GM18870 (cell line): ENCODE measurements around the gene ZNF157.
"Not testable (repeated sequence)": the region's sequence is repeated elsewhere in the genome, so short reads cannot be mapped to it uniquely, and the experiment has no call there.

Experiments used
- ATAC-seq: cut with Tn5 transposase; IDR thresholded peaks from one replicate; pipeline ENCODE4 v1.9.1; 2021; ENCODE audit warnings: moderate library complexity; ENCODE audit not compliant: unreplicated experiment

The ZNF157 gene

DNA sequence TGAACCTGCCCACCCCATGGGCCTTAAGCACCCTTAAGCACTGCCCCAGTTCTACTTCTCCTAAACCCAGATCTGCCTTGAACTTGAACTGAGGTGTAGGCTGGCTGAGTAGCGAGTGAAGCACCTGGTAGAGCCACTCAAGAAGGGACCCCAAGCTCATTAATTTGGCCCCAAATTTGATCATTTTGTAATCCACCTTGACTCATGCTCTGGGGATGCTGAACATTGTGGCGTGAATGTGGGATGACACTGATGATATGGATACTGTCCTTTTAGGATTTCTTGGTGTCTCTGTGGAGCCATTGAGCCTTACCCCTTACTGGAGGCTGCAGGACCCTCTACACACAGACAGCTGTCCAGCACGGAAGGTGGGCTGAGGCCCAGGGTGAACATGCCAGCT lies at the start of gene ZNF157:
Gene ZNF157 (plus strand): TSS at position 301 of the 400 bp plus-strand sequence. CDS start 91 bp downstream, at position 392.
- ATAC-seq = no peak

DNA sequence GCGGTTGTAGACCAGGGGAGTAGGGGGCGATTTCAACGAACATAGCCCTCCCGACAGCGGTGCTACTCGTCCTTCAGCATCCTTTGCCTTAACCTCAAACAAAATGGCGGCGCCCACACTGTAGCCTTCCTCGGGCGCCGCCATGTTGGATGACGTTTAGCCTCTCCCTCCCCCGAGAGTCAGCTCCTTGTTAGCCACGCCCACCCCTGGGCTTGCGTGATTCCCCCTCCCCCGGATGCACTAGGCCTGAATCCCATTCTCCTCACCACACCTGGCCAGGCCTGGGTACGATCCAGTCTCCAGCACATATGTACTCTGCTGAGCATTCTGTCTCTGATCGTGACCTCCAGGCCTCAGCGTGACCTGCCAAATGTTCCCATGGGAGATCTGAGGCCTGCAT lies 49.0 kb upstream of the ZNF157 start:
- no peak for ATAC-seq

DNA sequence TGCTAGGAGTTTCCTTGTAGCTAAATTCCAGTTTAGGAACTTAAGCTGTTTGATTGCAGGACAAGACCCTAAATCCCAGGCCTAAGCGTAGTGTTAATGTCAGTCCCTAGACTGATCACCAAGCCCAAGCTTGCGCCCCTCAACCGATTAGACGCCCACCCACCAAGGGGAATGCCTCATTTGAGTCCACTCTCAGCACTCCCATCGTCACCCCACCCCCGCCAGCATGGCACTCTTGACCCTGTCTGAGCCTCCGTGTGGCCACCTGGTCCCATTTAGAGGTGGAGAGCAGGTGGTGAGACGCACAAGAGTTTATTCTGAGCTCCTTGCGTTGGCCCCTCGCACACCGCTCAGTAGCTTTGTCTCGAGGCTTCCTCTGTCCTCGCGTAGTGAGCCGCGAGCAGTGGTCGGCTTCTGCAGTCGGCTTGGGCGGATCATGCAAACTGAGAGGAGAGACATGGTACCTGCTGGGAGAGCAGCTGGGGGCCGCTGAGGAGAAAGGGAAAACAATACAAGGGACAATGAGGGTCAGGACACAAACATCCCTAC lies 48.5 kb upstream of the ZNF157 start:
- ATAC-seq = no peak

DNA sequence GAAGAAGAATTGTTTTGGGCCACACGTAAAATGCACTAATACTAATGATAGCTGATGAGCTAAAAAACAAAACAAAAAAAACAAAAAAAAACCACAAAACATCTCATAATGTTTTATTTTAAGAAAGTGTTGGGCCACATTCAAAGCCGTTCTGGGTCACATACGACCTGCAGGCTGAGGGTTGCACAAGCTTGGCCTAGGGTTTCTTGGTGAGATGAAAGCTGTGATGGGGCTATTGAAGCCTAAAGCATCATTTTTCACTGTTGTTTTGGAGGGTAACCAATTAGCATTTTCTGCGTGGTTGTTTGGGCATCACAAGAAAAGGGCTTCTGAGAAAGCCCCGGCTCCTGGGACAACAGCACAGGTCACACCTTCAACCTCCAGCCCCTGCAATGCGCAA lies 42.5 kb upstream of the ZNF157 start:
- no peak for ATAC-seq

DNA sequence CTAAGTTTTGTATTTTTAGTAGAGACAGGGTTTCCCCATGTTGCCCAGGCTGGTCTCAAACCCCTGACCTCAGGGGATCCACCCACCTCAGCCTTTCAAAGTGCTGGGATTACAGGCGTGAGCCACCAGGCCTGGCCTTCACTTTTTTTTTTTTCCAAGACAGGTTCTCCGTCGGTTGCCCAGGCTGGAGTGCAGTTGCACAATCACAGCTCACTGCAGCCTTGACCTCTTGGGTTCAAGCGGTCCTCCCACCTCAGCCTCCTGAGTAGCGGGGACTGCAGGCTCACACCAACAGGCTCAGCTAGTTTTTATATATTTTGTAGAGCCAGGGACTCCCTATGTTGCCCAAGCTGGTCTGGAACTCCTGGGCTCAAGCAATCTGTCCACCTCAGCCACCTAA lies 37.6 kb upstream of the ZNF157 start:
- ATAC-seq = not testable (repeated sequence)

DNA sequence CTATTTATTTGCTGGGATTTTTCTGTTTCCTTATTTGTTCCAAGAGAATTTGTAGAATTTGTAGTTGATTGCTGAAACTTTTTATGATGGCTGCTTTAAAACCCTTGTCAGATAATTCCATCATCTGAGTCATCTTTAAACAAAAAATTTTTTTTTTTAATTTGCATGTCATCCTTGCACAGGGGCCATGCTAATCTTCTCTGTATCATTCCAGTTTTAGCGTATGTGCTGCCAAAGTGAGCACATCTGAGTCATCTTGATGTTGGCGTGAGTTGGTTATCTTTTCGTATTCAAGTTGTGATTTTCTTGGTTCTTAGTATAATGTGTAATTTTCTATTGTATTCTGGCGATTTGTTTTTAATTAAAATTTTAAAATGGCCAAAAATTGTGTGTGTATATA lies 18.7 kb upstream of the ZNF157 start:
- ATAC-seq = no peak

DNA sequence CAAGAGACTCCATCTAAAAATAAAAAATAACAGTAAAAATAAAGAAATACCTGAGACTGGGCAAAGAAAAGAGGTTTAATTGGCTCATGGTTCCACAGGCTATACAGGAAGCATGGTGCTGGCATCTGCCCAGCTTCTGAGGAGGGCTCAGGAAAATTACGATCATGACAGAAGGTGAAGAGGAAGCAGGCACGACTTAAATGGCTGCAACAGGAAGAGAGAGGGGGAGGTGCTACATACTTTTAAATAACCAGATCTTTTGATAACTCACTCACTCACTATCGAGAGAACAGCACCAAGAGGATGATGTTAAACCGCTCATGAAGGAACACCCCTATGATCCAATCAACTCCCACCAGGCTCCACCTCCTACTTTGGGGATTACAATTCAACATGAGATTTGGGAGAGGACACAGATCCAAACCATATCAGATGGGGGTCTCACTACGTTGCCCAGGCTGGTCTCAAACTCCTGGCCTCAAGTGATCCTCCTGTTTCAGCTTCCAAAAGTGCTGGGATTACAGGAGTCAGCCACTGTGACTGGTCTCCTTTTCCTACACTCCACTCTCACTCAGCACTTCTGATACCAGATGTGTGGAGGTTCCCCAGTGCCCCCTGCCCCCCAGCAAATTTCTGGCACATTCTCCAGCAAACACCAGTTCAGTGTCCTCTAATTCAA lies 11.9 kb upstream of the ZNF157 start:
- no peak for ATAC-seq

DNA sequence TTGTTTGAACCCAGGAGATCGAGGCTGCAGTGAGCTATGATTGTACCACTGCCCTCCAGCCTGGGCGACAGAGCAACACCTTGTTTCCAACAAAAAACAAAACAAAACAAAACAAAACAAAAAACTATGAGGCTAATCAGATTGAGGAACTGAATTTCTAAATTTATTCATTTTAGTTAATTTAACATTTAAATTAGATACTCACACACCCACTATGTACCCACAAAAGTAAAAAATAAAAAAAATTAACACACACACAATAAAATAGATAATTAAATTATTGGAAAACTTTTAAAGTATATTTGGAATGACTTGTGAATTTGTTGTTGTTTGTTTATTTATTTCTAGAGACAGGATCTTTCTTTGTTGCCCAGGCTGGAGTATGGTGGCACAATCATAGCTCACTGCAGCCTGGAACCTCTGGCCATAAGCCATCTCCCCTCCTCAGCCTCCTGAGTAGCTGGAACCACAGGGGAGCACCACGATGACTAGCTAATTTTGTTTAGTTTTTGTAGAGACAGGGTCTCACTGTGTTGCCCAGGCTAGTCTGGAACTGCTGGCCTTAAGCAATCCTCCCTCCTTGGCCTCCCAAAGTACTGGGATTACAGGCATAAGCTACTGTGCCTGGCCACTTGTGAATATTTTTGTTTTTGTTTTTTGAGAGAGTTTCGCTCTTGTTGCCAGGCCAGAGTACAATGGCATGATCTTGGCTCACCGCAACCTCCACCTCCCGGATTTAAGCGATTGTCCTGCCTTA lies 9.8 kb upstream of the ZNF157 start:
- no peak for ATAC-seq

DNA sequence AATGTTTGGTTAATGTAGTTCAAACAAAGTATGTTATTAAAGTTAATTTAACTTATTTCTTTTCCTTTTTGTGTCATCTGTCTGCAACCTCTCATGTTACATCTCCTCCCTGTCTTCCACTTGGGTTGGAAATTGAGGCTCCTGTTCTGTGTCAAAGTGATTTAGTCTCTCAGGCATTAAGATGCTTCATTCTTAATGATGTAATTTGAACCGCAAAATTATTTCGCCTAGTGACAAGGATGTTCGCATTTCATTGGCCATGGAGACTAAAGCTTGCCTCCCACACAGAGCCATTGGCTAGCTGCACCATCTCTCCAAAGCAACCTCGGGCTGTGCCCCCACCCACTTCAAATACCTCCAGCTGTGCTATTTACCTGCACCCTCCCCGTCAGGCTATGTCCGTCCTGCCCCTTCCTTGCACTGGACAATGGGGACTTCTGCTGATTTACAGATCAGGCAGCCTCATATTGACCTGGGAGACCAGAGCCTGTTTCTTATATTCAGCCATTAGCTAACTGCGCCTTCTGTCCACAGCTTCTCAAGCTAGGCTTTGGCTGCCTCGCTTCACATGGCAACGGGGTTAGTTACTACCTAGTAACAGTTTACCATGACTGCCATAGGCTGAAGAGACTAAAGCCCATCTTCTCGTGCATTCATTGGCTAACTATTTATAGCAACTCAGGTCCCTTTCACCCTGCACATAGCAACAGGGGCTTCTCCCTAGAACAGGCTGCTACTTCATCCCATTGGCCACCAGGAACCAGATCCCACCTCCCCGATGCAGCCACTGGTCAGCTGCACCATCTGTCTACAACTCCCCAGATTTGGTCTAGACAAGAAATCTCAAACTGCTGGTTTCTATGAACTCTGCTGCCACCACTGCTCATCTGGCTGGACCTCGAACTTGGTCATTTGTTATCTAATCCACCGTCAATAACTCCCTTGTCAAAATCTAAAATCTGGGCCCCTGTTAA lies 8.6 kb upstream of the ZNF157 start:
- peak; percentile 85 for ATAC-seq

DNA sequence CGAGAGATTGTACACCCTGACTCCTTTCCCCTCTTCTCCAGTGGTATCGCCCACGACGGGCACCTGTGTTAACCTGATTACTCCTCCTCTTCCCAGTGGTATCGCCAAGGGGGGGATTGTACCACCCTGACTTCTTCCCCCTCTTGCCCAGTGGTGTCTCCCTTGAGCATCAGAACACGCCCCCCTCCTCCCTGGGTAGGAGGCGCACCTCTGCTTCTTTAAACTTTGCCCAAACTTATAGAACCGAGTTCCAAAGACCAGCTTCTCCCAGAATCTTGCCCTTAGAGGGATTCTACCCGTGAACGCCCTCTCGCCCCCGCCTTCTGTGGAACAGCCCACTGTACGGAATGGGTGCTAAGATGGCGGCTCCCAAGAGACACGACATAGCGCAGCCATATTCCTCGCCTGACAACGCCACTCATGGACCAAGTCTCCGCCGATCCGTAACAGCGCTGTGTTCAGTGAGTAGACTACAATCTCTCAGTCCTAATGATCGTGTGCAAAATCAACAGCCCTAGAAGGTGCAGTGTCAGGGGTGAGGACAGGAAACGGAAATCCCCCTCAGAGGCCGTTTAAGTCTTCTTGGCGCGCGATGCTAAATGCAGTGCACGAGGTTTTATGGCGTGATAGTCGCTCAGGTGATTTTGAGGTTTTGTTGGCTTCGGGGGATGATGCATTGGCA lies 4.2 kb upstream of the ZNF157 start:
- no peak for ATAC-seq

DNA sequence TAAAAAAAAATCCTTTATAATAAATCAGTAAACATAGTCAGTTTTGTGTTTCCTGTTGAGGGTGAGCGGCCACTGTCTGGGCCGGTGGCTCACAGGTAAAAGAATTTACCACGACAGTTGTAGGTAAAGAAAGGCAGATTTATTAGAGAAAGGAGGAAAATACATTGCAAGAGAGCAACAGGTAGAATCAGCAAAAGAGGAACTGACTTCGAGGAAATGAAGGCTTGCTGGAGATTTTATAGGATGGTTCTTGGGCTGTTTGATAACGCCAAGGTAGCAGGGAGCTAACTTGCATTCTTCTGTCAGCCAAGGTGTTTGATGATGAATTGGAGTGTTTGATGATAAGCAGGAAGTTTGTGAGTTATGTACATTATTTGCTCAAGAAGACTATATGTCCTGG lies 2.8 kb downstream of the ZNF157 start:
- no peak for ATAC-seq

DNA sequence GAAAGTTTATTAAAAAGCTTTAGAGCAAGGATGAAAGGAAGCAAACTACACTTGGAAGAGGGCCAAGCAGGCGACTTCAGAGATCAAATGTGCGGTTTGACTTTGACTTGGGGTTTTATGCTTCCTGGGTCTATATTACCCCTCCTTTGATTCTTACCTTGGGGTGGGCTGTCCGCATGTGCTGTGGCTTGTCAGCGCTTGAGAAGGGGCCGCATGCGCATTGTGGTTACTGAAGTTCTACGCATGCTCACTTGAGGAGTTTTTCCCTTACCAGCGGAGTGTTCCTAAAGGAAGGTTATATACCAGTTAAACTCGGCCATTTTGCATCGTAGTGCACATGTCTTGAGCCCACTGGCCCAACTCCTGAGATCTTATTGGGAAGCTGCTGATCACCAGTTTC lies 9.9 kb downstream of the ZNF157 start:
- no peak for ATAC-seq

DNA sequence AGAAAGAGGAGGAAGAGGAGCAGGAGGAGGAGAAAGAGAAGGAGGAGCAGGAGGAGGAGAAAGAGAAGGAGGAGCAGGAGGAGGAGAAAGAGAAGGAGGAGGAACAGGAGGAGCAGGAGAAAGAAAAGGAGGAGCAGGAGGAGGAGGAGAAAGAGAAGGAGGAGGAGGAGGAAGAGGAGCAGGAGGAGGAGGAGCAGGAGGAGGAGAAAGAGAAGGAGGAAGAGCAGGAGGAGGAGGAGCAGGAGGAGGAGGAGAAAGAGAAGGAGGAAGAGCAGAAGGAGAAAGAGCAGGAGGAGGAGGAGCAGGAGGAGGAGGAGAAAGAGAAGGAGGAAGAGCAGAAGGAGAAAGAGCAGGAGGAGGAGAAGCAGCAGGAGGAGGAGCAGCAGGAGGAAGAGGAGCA lies 10.5 kb downstream of the ZNF157 start:
- ATAC-seq = not testable (repeated sequence)

DNA sequence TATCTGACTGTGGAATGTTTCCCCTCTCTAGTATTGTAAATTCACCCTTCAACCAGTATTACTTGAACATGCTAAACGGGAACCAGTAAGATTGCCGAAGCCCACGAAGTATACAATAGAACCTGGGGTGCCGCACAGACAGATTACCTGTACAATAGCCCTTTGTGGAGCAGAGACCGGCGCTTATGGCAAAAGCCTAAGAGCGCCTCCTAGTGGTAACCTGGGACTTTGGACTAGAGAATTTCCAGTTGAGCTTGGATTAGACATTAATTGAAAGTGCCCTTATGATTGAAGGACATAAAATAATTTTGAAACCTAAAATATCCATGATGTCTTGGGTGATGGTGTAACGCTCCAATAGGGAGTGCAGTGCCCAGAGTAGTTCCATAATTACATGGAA lies 14.1 kb downstream of the ZNF157 start:
- no peak for ATAC-seq

DNA sequence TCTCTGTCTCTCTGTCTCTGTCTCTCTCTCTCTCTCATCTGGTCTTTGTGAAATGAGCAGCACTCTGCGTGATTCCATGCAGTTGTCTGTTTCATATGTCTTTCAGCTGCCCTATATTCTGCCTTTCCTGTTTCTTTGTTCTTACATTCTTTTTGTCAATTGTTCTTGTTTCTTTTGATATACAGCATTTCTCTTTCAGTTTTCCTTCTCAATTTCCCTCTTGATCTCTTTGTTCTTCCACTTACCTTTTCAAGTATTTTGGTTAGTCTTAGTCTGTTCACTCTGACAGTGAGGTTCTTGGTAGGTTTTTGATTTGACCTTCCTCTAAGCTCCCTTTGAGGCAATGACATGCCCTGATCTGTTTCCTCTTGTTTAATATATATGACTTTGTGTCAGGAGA lies 20.4 kb downstream of the ZNF157 start:
- ATAC-seq = no peak

DNA sequence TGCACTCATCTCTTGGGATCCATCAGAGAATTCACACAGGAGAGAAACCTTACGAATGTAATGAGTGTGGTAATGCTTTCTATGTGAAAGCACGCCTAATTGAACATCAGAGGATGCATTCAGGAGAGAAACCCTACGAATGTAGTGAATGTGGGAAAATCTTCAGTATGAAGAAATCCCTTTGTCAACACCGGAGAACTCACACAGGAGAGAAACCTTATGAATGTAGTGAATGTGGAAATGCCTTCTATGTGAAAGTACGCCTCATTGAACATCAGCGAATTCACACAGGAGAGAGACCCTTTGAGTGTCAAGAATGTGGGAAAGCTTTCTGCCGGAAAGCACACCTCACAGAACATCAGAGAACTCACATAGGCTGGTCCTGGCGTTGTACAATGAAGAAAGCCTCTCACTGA lies 42.8 kb downstream of the ZNF157 start:
- no peak for ATAC-seq

DNA sequence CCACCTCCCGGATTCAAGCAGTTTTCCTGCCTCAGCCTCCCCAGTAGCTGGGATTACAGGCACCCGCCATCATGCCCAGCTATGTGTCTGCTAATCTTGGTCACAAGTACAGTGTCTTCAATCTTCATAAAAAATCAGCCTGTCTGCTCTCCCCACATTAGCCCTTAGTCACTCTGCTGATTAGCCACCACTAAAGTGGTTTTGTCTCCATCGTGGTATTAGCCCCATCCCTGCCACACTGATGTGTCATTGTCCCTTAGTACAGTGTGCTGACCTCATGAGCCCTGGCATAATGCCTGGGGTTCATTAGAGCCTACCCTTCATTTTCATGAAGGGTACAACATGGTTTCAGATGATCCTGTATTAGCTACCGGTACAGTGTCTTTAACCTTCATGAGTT lies 49.9 kb downstream of the ZNF157 start:
- ATAC-seq = no peak

DNA sequence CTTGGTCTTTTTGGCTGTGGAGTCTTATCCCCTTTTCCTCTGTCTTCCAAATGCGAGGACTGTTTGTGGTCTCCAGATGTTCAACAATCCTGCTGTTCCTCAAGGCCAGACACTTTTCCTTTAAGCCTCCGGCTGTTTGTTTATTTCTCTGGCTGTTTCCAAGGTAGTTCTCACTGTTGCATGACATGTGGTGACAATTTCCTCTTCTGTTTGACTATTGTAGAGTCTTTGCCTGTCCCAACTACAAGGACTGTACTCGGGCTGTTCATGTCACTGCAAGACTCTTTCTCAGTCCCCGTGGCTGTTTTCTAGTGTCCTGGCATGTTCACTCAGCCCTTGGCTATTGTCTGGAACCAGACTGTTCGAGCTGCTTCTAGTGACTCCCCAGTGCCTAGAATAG lies 50.6 kb downstream of the ZNF157 start:
- no peak for ATAC-seq

DNA sequence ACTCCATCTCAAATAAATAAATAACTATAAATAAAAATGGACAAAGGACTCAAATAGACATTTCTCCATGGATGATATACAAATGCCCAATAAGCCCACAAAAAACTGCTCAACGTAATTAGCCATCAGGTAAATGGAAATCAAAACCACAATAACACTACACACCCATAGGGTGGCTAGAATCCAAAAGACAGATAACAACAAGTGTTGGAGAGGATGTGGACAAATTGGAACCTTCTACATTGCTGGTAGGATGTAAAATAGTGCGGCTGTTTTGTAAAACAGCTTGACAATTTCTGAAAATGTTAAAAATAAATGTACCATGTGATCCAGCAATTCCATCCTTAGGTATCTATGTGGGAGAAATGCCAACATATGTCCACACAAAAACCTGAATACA lies 52.1 kb downstream of the ZNF157 start:
- ATAC-seq = no peak

DNA sequence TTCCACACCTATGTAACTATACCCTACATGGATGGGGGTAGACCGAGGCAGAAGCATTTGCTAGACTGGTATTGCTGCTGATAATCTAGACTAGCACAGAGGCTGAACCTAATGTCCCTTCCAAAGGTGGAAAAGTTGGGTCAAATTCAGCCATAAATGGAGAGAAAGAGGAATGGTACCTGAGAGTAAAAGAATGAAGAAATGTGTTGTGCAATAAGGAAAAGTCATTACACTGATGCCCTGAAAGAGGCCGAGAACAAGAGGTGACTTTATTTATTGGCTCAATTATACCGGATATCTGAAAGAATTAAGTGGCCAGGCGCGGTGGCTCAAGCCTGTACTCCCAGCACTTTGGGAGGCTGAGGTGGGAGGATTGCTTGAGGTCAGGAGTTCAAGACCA lies 60.5 kb downstream of the ZNF157 start:
- ATAC-seq = no peak

DNA sequence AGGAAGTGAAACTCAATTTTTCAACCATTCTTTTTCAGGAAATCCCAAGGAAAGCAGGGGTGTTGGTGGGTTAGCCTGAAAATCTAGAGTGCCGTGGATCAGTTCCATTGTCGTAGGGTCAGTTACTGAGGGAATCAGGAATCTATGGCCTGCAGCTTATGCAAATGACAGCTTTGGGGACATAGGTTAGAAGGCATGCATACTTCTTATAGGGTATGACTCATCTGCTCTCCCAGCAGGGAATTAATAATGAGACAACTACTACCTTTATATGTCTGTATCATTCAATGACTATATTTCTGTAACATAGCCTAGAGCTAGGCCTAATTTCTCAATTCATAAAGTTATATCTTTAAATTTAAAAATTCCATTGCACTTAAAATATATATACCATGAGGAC lies 76.1 kb downstream of the ZNF157 start:
- no peak for ATAC-seq
